HEK293T (cell line): ENCODE measurements around the gene MTA2.

Experiments used
- CTCF ChIA-PET: fragments of 350-600 bp; formaldehyde crosslinking; extraction: SDS; loops from one replicate; lab custom pipeline; 2021; ENCODE audit warnings: antibody characterized with exemption, inconsistent platforms; lab: Yijun Ruan, JAX
- POLR2A ChIA-PET: fragments of 350-600 bp; formaldehyde crosslinking; extraction: SDS; loops from one replicate; lab custom pipeline; 2020; ENCODE audit warnings: antibody characterized with exemption, inconsistent platforms; lab: Yijun Ruan, JAX
- DNase-seq: peaks from one replicate; pipeline ENCODE4 v3.0.0; 2012; ENCODE audit warnings: mixed read lengths; ENCODE audit errors: extremely low spot score
- ARNT ChIP-seq: fragments of 450-650 bp; IDR thresholded peaks from 2 replicates; pipeline ENCODE4 v1.6.1; 2017; ENCODE audit warnings: mild to moderate bottlenecking
- BHLHE40 ChIP-seq: fragments of 450-650 bp; IDR thresholded peaks from 2 replicates; pipeline ENCODE4 v1.6.1; 2016; ENCODE audit warnings: mild to moderate bottlenecking, moderate library complexity, borderline replicate concordance
- CTBP1 ChIP-seq: fragments of 450-650 bp; IDR thresholded peaks from 2 replicates; pipeline ENCODE4 v1.6.1; 2016; ENCODE audit warnings: borderline replicate concordance
- ELF4 ChIP-seq: fragments of 450-650 bp; IDR thresholded peaks from 2 replicates; pipeline ENCODE4 v1.6.1; 2017; ENCODE audit warnings: antibody characterized with exemption
- FOXA1 ChIP-seq: fragments of 450-650 bp; IDR thresholded peaks from 2 replicates; pipeline ENCODE4 v1.6.1; 2016; ENCODE audit warnings: mild to moderate bottlenecking
- FOXK2 ChIP-seq: fragments of 450-650 bp; IDR thresholded peaks from 2 replicates; pipeline ENCODE4 v1.6.1; 2016; ENCODE audit warnings: mild to moderate bottlenecking
- FOXM1 ChIP-seq: fragments of 450-650 bp; IDR thresholded peaks from 2 replicates; pipeline ENCODE4 v1.6.1; 2017; ENCODE audit warnings: mild to moderate bottlenecking, borderline replicate concordance
- HDGF ChIP-seq: fragments of 450-650 bp; IDR thresholded peaks from 2 replicates; pipeline ENCODE4 v1.6.1; 2017; ENCODE audit warnings: antibody characterized with exemption, borderline replicate concordance
- L3MBTL2 ChIP-seq: fragments of 450-650 bp; conservative IDR thresholded peaks from 2 replicates; pipeline ENCODE4 v1.6.1; 2016; ENCODE audit warnings: mild to moderate bottlenecking
- LEF1 ChIP-seq: fragments of 450-650 bp; IDR thresholded peaks from 2 replicates; pipeline ENCODE4 v1.6.1; 2017; ENCODE audit warnings: mild to moderate bottlenecking, borderline replicate concordance
- NFRKB ChIP-seq: fragments of 450-650 bp; IDR thresholded peaks from 2 replicates; pipeline ENCODE4 v1.6.1; 2016; ENCODE audit warnings: mild to moderate bottlenecking, moderate library complexity
- SP1 ChIP-seq: fragments of 450-650 bp; IDR thresholded peaks from 2 replicates; pipeline ENCODE4 v1.6.1; 2017
- SUZ12 ChIP-seq: fragments of 450-650 bp; IDR thresholded peaks from 2 replicates; pipeline ENCODE4 v1.6.1; 2016; ENCODE audit warnings: mild to moderate bottlenecking
- TARDBP ChIP-seq: fragments of 450-650 bp; IDR thresholded peaks from 2 replicates; pipeline ENCODE4 v1.6.1; 2016
- ZNF384 ChIP-seq: fragments of 450-650 bp; IDR thresholded peaks from 2 replicates; pipeline ENCODE4 v1.6.1; 2016
- TF ChIP-seq, protein P1 (sequence below): fragments of 450-650 bp; IDR thresholded peaks from 2 replicates; pipeline ENCODE4 v1.6.1; 2016

The MTA2 gene

DNA sequence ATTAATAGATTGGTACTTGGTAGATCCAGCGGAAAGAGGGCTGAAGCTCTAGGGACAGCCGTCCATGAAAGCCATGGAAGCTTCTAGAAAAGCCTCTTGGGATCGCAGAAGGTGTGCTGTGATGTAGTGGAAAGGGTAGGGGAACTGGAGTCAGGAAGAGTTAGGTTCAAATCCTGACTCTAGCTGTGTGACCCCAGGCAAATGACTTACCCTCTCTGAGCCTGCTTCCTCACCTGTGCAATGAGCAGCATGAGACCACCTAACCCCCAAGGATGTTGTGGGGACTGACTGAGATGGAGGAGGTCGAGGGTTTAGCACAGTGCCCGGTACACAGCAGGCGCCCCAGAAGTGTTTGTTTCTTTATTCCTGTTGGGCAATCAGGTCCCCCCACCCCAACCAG lies 8.7 kb upstream of the MTA2 start:
- POLR2A ChIA-PET: interaction anchor here (0.9 to 2.3 kb wide), 5 partner anchors 10 to 79 kb away, joined by 3 to 10 read pairs (median 8); partner anchors contain the start of genes GANAB, LRRN4CL and TUT1
- DNase-seq: no peak
- 0 out of 2 replicates have a peak, but pooled peaks have one; percentile 10 for TF ChIP-seq FOXM1
- TF ChIP-seq HDGF: no peak
- CTCF ChIA-PET: interaction anchor here (1.0 to 1.8 kb wide), 3 partner anchors 9 to 19 kb away, joined by 3 to 16 read pairs (median 4); partner anchors contain the start of gene TUT1

DNA sequence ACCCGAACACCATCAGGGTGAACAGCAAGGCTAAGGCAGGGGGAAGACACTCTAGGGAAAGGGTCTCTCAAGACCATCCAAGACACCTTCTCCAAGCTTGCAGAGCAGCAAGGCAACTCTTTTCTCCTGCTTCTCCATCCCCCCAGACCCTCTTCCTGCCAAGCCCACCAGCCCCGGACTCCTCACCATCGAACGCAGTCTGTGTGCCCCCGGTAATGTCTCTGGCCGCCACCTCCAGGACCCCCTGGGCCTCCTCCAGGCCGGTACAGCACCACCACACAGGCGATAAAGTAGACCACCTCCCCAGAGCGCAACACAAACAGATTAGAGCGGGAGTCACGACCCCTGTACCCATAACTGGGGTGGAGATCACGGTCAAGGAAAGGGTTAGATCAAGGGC lies 7.1 kb upstream of the MTA2 start:
- POLR2A ChIA-PET: interaction anchor here (1.7 to 2.3 kb wide), 2 partner anchors 17 to 153 kb away, joined by 4 to 10 read pairs; partner anchors contain the start of genes POLR2G and TUT1
- CTCF ChIA-PET: no interaction called here
- TF ChIP-seq SUZ12 (no peak), LEF1 (no peak), NFRKB (no peak), SP1 (no peak), TARDBP (no peak)
- no peak for DNase-seq

DNA sequence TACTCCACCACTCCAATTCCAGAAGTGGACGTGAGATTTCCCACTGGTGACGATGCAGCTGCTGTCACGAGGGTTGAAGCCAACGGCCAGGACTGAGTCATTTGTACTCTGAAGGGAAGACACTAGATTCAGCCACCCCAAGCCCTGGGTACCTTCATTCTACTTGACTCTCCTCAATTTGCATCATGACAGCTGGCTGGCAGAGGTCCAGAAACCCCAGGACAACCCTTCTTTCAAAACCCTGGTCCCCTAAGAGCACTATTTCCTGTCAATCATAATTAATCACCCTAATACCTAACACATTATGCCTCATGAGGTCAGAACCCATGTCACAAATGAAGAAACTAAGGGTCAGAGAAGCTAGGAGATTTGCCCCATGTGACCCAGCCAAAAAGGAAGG lies 6.0 kb upstream of the MTA2 start:
- CTCF ChIA-PET: interaction anchor here (0.7 kb wide), 1 partner anchor 87 kb away, joined by 3 read pairs; no protein-coding TSS in a partner anchor
- no peak for DNase-seq
- TF ChIP-seq, protein P1, sequence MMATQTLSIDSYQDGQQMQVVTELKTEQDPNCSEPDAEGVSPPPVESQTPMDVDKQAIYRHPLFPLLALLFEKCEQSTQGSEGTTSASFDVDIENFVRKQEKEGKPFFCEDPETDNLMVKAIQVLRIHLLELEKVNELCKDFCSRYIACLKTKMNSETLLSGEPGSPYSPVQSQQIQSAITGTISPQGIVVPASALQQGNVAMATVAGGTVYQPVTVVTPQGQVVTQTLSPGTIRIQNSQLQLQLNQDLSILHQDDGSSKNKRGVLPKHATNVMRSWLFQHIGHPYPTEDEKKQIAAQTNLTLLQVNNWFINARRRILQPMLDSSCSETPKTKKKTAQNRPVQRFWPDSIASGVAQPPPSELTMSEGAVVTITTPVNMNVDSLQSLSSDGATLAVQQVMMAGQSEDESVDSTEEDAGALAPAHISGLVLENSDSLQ: peak; percentile 60
- TF ChIP-seq ARNT: no peak
- POLR2A ChIA-PET: interaction anchor here (1.1 to 1.7 kb wide), 3 partner anchors 16 to 154 kb away, joined by 3 to 4 read pairs (median 4); partner anchors contain the start of genes INTS5, POLR2G and TUT1

DNA sequence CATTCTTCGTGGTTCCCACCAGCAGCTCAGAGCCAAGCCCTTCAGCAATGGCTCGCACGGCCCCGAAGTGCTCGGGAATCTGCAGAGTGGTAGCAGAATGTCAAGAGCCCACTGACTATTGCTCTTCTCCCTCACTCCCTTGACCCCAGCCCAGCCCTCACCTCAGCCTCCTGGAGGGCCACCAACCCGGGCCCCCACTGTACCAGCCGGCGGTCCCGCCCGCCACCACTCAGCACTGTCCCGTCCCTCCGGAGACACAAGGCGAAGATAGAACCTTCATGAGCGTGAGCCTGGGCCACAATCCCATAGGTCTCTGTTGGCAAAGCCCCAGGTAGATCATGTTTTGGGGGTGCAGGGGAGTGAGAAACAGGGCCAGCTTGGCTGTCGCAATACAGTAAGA lies 4.2 kb upstream of the MTA2 start:
- CTCF ChIA-PET: interaction anchor here (0.6 kb wide), 1 partner anchor 66 kb away, joined by 3 read pairs; the partner anchor contains the start of gene LBHD1
- TF ChIP-seq ARNT: no peak
- no peak for TF ChIP-seq BHLHE40
- no peak for TF ChIP-seq ELF4
- no peak for TF ChIP-seq LEF1
- no peak for TF ChIP-seq ZNF384
- no peak for TF ChIP-seq FOXM1
- no peak for DNase-seq
- POLR2A ChIA-PET: interaction anchor here (1.3 to 4.3 kb wide), 2 partner anchors 14 to 17 kb away, joined by 3 to 30 read pairs; partner anchors contain the start of gene TUT1

DNA sequence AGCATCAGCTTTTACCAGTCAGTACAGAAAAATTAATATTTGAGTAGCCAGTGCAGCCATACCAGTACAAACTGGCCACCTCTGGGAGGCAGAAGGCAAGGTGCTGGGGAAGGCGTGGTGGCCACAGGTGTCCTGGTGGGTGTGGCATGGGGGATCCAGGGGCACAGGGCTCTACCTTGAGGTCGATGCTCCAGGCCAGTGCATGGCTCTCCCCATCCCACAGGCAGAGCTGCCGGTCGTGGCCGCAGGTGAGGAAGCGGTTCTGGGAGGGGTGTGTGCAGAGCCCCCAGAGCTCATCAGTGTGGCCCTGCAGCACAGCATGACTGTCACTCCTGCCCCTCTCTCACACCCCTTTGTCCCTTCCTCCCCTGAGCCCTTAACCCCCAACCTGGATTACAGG lies 3.8 kb upstream of the MTA2 start:
- CTCF ChIA-PET: no interaction called here
- no peak for TF ChIP-seq ARNT
- TF ChIP-seq FOXA1: no peak
- no peak for TF ChIP-seq SUZ12
- no peak for TF ChIP-seq L3MBTL2
- no peak for TF ChIP-seq TARDBP
- TF ChIP-seq FOXM1: no peak
- no peak for TF ChIP-seq SP1
- TF ChIP-seq, protein P1: no peak
- no peak for TF ChIP-seq LEF1
- no peak for TF ChIP-seq CTBP1
- no peak for TF ChIP-seq ZNF384
- POLR2A ChIA-PET: interaction anchor here (1.3 to 4.3 kb wide), 2 partner anchors 14 to 17 kb away, joined by 3 to 30 read pairs; partner anchors contain the start of gene TUT1
- DNase-seq: no peak

DNA sequence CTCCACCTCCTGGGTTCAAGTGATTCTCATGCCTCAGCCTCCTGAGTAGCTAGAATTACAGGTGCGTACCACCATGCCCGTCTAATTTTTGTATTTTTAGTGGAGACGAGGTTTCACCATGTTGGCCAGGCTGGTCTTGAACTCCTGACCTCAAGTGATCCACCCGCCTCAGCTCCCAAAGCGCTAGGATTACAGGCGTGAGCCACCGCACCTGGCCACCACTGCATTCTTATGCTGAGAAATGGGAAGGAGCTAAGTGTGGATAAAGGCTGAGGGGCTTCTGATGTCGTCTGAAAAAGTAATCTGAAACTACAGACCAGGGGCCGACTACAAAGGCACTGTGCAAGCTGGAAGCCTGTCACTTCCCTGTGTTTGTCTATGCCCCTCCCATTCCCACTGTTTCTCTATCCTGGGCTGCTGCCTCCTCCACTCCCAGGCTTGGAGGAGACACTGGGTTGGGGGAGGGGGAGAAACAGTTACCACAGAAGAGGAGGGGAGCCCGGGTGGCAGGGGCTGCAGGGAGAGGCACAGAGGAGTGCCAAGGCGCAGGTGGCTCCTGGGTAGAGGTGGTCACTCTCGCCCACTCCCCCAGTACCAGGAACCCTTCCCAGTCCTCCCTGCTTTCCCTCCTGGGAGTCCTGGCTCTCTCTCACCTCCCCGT lies 2.9 kb upstream of the MTA2 start:
- no peak for DNase-seq
- ChIA-PET POLR2A (interaction anchor here (0.6 to 4.3 kb wide), 5 partner anchors 13 to 60 kb away, joined by 3 to 30 read pairs (median 3); partner anchors contain the start of genes C11orf98, CSKMT, INTS5 and TUT1), CTCF (interaction anchor here (0.7 to 1.0 kb wide), 2 partner anchors 9 to 12 kb away, joined by 3 read pairs; no protein-coding TSS in a partner anchor)
- no peak for TF ChIP-seq BHLHE40
- TF ChIP-seq ARNT: no peak
- no peak for TF ChIP-seq FOXM1
- TF ChIP-seq FOXK2: no peak
- no peak for TF ChIP-seq SP1
- TF ChIP-seq FOXA1: no peak
- no peak for TF ChIP-seq TARDBP
- TF ChIP-seq SUZ12: no peak
- no peak for TF ChIP-seq LEF1
- no peak for TF ChIP-seq L3MBTL2
- TF ChIP-seq NFRKB: no peak

DNA sequence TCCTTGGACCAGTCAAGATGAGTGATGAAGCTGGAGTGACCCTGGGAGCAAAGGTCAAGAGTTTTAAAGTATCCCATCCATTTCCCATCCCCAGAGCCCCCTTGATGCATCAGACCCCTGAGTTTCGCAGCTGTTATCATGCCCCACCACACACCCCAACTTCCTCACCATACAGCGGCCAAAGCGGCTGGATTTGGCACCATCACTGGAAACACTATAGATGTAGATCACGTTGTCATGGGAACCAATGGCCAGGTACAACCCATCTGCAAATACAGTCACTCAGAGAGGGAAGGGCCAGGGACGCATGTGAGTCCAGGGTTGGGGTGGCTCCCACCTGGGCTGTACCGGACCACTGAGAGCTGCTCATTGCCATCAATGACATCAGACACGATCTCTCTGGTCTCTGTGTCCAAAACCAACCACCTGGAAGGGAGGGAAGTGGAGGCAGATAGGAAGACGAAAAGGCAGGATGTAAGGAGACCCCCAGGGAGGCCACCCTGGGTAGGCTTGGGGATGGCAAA lies 2.2 kb upstream of the MTA2 start:
- no peak for DNase-seq
- POLR2A ChIA-PET: interaction anchor here (1.1 to 4.3 kb wide), 3 partner anchors 12 to 61 kb away, joined by 3 to 30 read pairs (median 9); partner anchors contain the start of genes C11orf98, CSKMT, INTS5 and TUT1
- CTCF ChIA-PET: interaction anchor here (0.7 to 1.0 kb wide), 2 partner anchors 10 to 11 kb away, joined by 3 read pairs; no protein-coding TSS in a partner anchor
- TF ChIP-seq ZNF384: no peak
- no peak for TF ChIP-seq FOXA1
- TF ChIP-seq FOXM1: no peak
- TF ChIP-seq TARDBP: no peak
